PC-9 (cell line): Measurements from ENCODE around the gene PVALEF.

Source experiments
- EZH2 ChIP-seq: fragments of 200-600 bp; sonication (generic); IDR thresholded peaks from 2 replicates; pipeline ENCODE4 v1.8.0; 2017; ENCODE audit warnings: antibody characterized with exemption, low read depth
- TF ChIP-seq, protein P1 (sequence below): fragments of 200-600 bp; sonication (generic); conservative IDR thresholded peaks from 2 replicates; pipeline ENCODE4 v1.6.1; 2017; ENCODE audit warnings: mixed run types, antibody characterized with exemption, mild to moderate bottlenecking, moderate library complexity

GRCh38 chr17:81219476-81220180 is 54.3 kb downstream of the PVALEF start:
- TF ChIP-seq, protein P1, sequence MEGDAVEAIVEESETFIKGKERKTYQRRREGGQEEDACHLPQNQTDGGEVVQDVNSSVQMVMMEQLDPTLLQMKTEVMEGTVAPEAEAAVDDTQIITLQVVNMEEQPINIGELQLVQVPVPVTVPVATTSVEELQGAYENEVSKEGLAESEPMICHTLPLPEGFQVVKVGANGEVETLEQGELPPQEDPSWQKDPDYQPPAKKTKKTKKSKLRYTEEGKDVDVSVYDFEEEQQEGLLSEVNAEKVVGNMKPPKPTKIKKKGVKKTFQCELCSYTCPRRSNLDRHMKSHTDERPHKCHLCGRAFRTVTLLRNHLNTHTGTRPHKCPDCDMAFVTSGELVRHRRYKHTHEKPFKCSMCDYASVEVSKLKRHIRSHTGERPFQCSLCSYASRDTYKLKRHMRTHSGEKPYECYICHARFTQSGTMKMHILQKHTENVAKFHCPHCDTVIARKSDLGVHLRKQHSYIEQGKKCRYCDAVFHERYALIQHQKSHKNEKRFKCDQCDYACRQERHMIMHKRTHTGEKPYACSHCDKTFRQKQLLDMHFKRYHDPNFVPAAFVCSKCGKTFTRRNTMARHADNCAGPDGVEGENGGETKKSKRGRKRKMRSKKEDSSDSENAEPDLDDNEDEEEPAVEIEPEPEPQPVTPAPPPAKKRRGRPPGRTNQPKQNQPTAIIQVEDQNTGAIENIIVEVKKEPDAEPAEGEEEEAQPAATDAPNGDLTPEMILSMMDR: no peak
- no peak for TF ChIP-seq EZH2
